GM23338 (cell line): ENCODE results near the gene PDE4D. TPM values are rescaled to one million over a fixed set of nuclear protein-coding genes. Genes with fewer than 3 reads are reported as not detected.

Experiments used
- ATAC-seq: fragments of 200-7000 bp; cut with Tn5 transposase; 3 replicates; pipeline ENCODE4 v1.9.1; 2020
- DNase-seq: peaks from one replicate; pipeline ENCODE4 v3.0.0-alpha.2; 2015; ENCODE audit warnings: low spot score
- H2AFZ ChIP-seq: fragments of 200-600 bp; sonication (generic); 2 replicates; pipeline ENCODE4 v1.8.0; 2016; ENCODE audit warnings: antibody characterized with exemption, mild to moderate bottlenecking, moderate library complexity
- H3F3A ChIP-seq: fragments of 200-600 bp; sonication (generic); replicated peaks from 2 replicates; pipeline ENCODE4 v1.8.0; 2017; ENCODE audit warnings: antibody characterized with exemption, mixed run types, low read depth
- H3K27ac ChIP-seq: fragments of 200-600 bp; sonication (generic); 2 replicates; pipeline ENCODE4 v1.6.1; 2016; ENCODE audit warnings: low read depth
- H3K27me3 ChIP-seq: fragments of 200-600 bp; sonication (generic); 2 replicates; pipeline ENCODE4 v1.8.0; 2016; ENCODE audit warnings: mild to moderate bottlenecking, mixed run types, moderate library complexity; ENCODE audit not compliant: insufficient read depth
- H3K36me3 ChIP-seq: fragments of 200-600 bp; sonication (generic); 2 replicates; pipeline ENCODE4 v1.8.0; 2016; ENCODE audit warnings: mild to moderate bottlenecking; ENCODE audit not compliant: insufficient read depth
- H3K4me1 ChIP-seq: fragments of 200-600 bp; sonication (generic); 2 replicates; pipeline ENCODE4 v1.8.0; 2016; ENCODE audit warnings: mild to moderate bottlenecking, moderate library complexity; ENCODE audit not compliant: insufficient read depth
- H3K4me2 ChIP-seq: fragments of 200-600 bp; sonication (generic); 2 replicates; pipeline ENCODE4 v1.7.1; 2017; ENCODE audit warnings: mixed run types
- H3K4me3 ChIP-seq: fragments of 200-600 bp; sonication (generic); 2 replicates; pipeline ENCODE4 v1.6.1; 2016; ENCODE audit warnings: mixed run types
- H3K79me2 ChIP-seq: fragments of 200-600 bp; sonication (generic); replicated peaks from 2 replicates; pipeline ENCODE4 v1.8.0; 2017; ENCODE audit warnings: mild to moderate bottlenecking; ENCODE audit not compliant: insufficient read depth
- H3K9me2 ChIP-seq: fragments of 200-600 bp; sonication (generic); 2 replicates; pipeline ENCODE4 v1.8.0; 2017; ENCODE audit not compliant: insufficient read depth
- H4K20me1 ChIP-seq: fragments of 200-600 bp; sonication (generic); replicated peaks from 2 replicates; pipeline ENCODE4 v1.8.0; 2017; ENCODE audit warnings: mild to moderate bottlenecking; ENCODE audit not compliant: insufficient read depth
- H3K27ac Mint-ChIP-seq: 2 replicates; pipeline ENCODE4 v1.8.0; 2020; ENCODE audit warnings: inconsistent platforms, mild to moderate bottlenecking, moderate library complexity, mixed read lengths
- H3K27me3 Mint-ChIP-seq: 3 replicates; pipeline ENCODE4 v1.8.0; 2022; ENCODE audit warnings: low read depth, mild to moderate bottlenecking, moderate library complexity, mixed read lengths, inconsistent platforms; ENCODE audit not compliant: insufficient read depth, poor library complexity
- H3K36me3 Mint-ChIP-seq: 3 replicates; pipeline ENCODE4 v1.8.0; 2021; ENCODE audit warnings: low read depth, mild to moderate bottlenecking, inconsistent platforms, moderate library complexity, mixed read lengths
- H3K4me1 Mint-ChIP-seq: 3 replicates; pipeline ENCODE4 v1.8.0; 2020; ENCODE audit warnings: mild to moderate bottlenecking, inconsistent platforms, mixed read lengths
- H3K4me3 Mint-ChIP-seq: 3 replicates; pipeline ENCODE4 v1.8.0; 2021; ENCODE audit warnings: moderate library complexity, mild to moderate bottlenecking, inconsistent platforms, mixed read lengths
- H3K9me3 Mint-ChIP-seq: 3 replicates; pipeline ENCODE4 v1.8.0; 2020; ENCODE audit warnings: moderate library complexity, mild to moderate bottlenecking, inconsistent platforms, mixed read lengths
- CREB1 ChIP-seq: fragments of 250-450 bp; sonication (Bioruptor Pico); IDR thresholded peaks from 2 replicates; pipeline ENCODE4 v1.5.0; 2020; ENCODE audit warnings: low read depth, mild to moderate bottlenecking, moderate library complexity
- CTCF ChIP-seq, 2 experiments: fragments of 200-600 bp in 1 of 2; sonication (generic) in 1 of 2; conservative IDR thresholded peaks; 2 replicates each; pipeline versions ENCODE4 v1.5.1 to v1.6.1; 2016 to 2017; ENCODE audit warnings: antibody characterized with exemption in 2 of 2, low read depth in 2 of 2, mild to moderate bottlenecking in 2 of 2, moderate library complexity in 1 of 2
- ETS1 ChIP-seq: IDR thresholded peaks from 2 replicates; pipeline ENCODE4 v1.6.1; 2016; ENCODE audit warnings: antibody characterized with exemption
- EZH2 ChIP-seq: fragments of 200-600 bp; sonication (generic); IDR thresholded peaks from one replicate; pipeline ENCODE4 v1.8.0; 2017; ENCODE audit warnings: antibody characterized with exemption, mild to moderate bottlenecking, low read depth; ENCODE audit not compliant: unreplicated experiment
- EZH2phosphoT487 ChIP-seq: fragments of 200-600 bp; sonication (generic); IDR thresholded peaks from one replicate; pipeline ENCODE4 v1.8.1; 2018; ENCODE audit warnings: antibody characterized with exemption; ENCODE audit not compliant: unreplicated experiment
- JUNB ChIP-seq: IDR thresholded peaks from one replicate; pipeline ENCODE4 v1.6.1; 2016; ENCODE audit warnings: antibody characterized with exemption; ENCODE audit not compliant: unreplicated experiment
- NANOG ChIP-seq: IDR thresholded peaks from 2 replicates; pipeline ENCODE4 v1.6.1; 2016; ENCODE audit warnings: antibody characterized with exemption, borderline replicate concordance
- STAT1 ChIP-seq: IDR thresholded peaks from one replicate; pipeline ENCODE4 v1.6.1; 2016; ENCODE audit warnings: antibody characterized with exemption; ENCODE audit not compliant: unreplicated experiment
- ZNF114 ChIP-seq: fragments of 250-450 bp; sonication (Bioruptor Pico); IDR thresholded peaks from 2 replicates; pipeline ENCODE4 v1.5.0; 2020; ENCODE audit warnings: mild to moderate bottlenecking, moderate library complexity
- ZNF331 ChIP-seq: fragments of 250-450 bp; sonication (Bioruptor Pico); IDR thresholded peaks from 2 replicates; pipeline ENCODE4 v1.5.0; 2020; ENCODE audit warnings: low read depth, mild to moderate bottlenecking, moderate library complexity
- polyA plus RNA-seq: library from polyadenylated mRNA; unstranded; fragments of >200 nt; fragmentation: Nextera tagmentation; extraction: Ambion mirVana; gene quantifications from 2 replicates; pipeline ENCODE4 v1.2.1, GENCODE V29; 2016
- total RNA-seq: library from RNA; depleted of rRNA; stranded (reverse); fragments of >200 nt; shearing (Covaris generic); gene quantifications from 2 replicates; pipeline ENCODE4 v1.2.3, GENCODE V29; 2014
- TF ChIP-seq, protein P1 (sequence below): IDR thresholded peaks from one replicate; pipeline ENCODE4 v1.6.1; 2018; ENCODE audit warnings: antibody characterized with exemption; ENCODE audit not compliant: unreplicated experiment

Gene PDE4D
- total and polyA plus RNA-seq, 2 experiments from 2014 or later: 2.1 to 4.7 TPM

- 0 out of 3 replicates have a peak, but pooled peaks cover 7% of the 10 kb centered on the region for H3K36me3 Mint-ChIP-seq
- ATAC-seq (no peak), DNase-seq (no peak)
- Histone ChIP-seq H3K79me2 (no peaks in the 10 kb centered on the region), H2AFZ (no peak overlapping the region), H3K4me3 (no peak overlapping the region), H3K4me2 (no peak overlapping the region), H3F3A (no peaks in the 10 kb centered on the region), H3K4me1 (no peaks in the 10 kb centered on the region), H3K27me3 (no peaks in the 10 kb centered on the region), H3K9me2 (no peaks in the 10 kb centered on the region), H3K36me3 (no peaks in the 10 kb centered on the region; the same call in 1 of the 2 replicates), H3K27ac (no peak overlapping the region), H4K20me1 (no peaks in the 10 kb centered on the region)
- TF ChIP-seq CREB1: no peak
- H3K4me3 Mint-ChIP-seq: no peak overlapping the region
- H3K4me1 Mint-ChIP-seq: peaks cover 9% of the 10 kb centered on the region; the same call in 2 of the 3 replicates
- H3K27me3 Mint-ChIP-seq: no peaks in the 10 kb centered on the region
- H3K9me3 Mint-ChIP-seq: peaks cover 12% of the 10 kb centered on the region; the same call in 2 of the 3 replicates
- no peak overlapping the region for H3K27ac Mint-ChIP-seq
Observed at GRCh38 chr5:59371525-59372127, 521.9 kb downstream of the PDE4D start.

DNA sequence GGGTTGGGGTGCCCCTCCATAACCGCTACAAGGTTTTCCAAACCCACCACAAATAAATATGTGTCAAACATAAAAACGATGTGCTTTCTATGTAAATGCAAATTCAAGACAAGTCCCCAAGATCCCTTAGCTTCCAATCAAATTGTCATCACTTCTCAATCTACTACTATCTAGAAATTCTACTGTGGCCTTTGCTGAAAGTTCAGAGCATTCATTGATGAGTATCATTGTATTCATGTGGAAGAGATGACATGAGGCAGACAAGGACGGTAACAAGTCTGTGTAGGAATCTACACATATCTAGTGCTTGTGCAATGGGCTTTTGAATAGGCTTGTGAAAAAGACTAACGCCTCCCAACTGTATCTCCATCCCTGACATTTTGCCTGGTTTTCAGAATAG, 524.6 kb downstream of the PDE4D start:
- Histone ChIP-seq H2AFZ (no peak overlapping the region), H3K27me3 (no peaks in the 10 kb centered on the region), H3K79me2 (no peaks in the 10 kb centered on the region), H4K20me1 (no peaks in the 10 kb centered on the region), H3K9me2 (no peaks in the 10 kb centered on the region), H3F3A (no peaks in the 10 kb centered on the region), H3K4me1 (no peaks in the 10 kb centered on the region), H3K4me2 (no peak overlapping the region), H3K36me3 (no peaks in the 10 kb centered on the region), H3K27ac (no peak overlapping the region), H3K4me3 (no peak overlapping the region)
- H3K9me3 Mint-ChIP-seq: no peaks in the 10 kb centered on the region; the same call in 2 of the 3 replicates
- no peaks in the 10 kb centered on the region for H3K27me3 Mint-ChIP-seq
- H3K4me1 Mint-ChIP-seq: peaks cover 9% of the 10 kb centered on the region; the same call in 2 of the 3 replicates
- DNase-seq: no peak
- ATAC-seq: no peak
- no peak overlapping the region for H3K27ac Mint-ChIP-seq
- H3K36me3 Mint-ChIP-seq: 0 out of 3 replicates have a peak, but pooled peaks cover 4% of the 10 kb centered on the region
- H3K4me3 Mint-ChIP-seq: no peak overlapping the region
- TF ChIP-seq ZNF331 (CRISPR knock-in tag) (no peak), JUNB (no peak), ZNF114 (CRISPR knock-in tag) (no peak), CTCF (conservative IDR thresholded peaks at IDR 0.05; ENCODE audit: low read depth in 2 of 2) (no peak), CREB1 (no peak), EZH2phosphoT487 (no peak), NANOG (no peak), EZH2 (no peak), STAT1 (no peak), ETS1 (no peak)
- TF ChIP-seq, protein P1, sequence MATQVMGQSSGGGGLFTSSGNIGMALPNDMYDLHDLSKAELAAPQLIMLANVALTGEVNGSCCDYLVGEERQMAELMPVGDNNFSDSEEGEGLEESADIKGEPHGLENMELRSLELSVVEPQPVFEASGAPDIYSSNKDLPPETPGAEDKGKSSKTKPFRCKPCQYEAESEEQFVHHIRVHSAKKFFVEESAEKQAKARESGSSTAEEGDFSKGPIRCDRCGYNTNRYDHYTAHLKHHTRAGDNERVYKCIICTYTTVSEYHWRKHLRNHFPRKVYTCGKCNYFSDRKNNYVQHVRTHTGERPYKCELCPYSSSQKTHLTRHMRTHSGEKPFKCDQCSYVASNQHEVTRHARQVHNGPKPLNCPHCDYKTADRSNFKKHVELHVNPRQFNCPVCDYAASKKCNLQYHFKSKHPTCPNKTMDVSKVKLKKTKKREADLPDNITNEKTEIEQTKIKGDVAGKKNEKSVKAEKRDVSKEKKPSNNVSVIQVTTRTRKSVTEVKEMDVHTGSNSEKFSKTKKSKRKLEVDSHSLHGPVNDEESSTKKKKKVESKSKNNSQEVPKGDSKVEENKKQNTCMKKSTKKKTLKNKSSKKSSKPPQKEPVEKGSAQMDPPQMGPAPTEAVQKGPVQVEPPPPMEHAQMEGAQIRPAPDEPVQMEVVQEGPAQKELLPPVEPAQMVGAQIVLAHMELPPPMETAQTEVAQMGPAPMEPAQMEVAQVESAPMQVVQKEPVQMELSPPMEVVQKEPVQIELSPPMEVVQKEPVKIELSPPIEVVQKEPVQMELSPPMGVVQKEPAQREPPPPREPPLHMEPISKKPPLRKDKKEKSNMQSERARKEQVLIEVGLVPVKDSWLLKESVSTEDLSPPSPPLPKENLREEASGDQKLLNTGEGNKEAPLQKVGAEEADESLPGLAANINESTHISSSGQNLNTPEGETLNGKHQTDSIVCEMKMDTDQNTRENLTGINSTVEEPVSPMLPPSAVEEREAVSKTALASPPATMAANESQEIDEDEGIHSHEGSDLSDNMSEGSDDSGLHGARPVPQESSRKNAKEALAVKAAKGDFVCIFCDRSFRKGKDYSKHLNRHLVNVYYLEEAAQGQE: no peak
